Adipocyte (in vitro differentiated cells): ENCODE data around the gene ATF6B.
"Not testable (repeated sequence)": the region's sequence is repeated elsewhere in the genome, so short reads cannot be mapped to it uniquely, and the experiment has no call there.

Experiments used
- DNase-seq: peaks from one replicate; pipeline ENCODE4 v3.0.0-alpha.2; 2015; ENCODE audit warnings: low read depth
- H3K27me3 ChIP-seq: replicated peaks from 2 replicates; pipeline ENCODE4 v1.7.0; 2013; ENCODE audit warnings: mild to moderate bottlenecking, low read length, moderate library complexity; ENCODE audit not compliant: control insufficient read depth, insufficient read depth
- H3K36me3 ChIP-seq: 2 replicates; pipeline ENCODE4 v1.7.0; 2013; ENCODE audit warnings: low read length, mild to moderate bottlenecking, moderate library complexity; ENCODE audit not compliant: control insufficient read depth, insufficient read depth, severe bottlenecking
- H3K4me1 ChIP-seq: 2 replicates; pipeline ENCODE4 v1.7.0; 2013; ENCODE audit warnings: mild to moderate bottlenecking, low read length, moderate library complexity; ENCODE audit not compliant: control insufficient read depth, insufficient read depth
- H3K4me3 ChIP-seq: 2 replicates; pipeline ENCODE4 v1.7.0; 2013; ENCODE audit warnings: mild to moderate bottlenecking, low read length, moderate library complexity
- H3K9ac ChIP-seq: 2 replicates; pipeline ENCODE4 v1.7.0; 2013; ENCODE audit warnings: mild to moderate bottlenecking, low read length, moderate library complexity
- H3K9me3 ChIP-seq: 2 replicates; pipeline ENCODE4 v1.7.0; 2013; ENCODE audit warnings: mild to moderate bottlenecking, low read length, moderate library complexity; ENCODE audit not compliant: control insufficient read depth

ATF6B gene

GRCh38 chr6:32111424-32112066 lies 16.5 kb downstream of the ATF6B start:
- Histone ChIP-seq H3K9me3 (no peaks in the 10 kb centered on the region), H3K9ac (peak overlapping the region; percentile 8), H3K36me3 (peaks cover 11% of the 10 kb centered on the region), H3K4me1 (peaks cover 73% of the 10 kb centered on the region), H3K4me3 (no peak overlapping the region), H3K27me3 (no peaks in the 10 kb centered on the region)
- DNase-seq: no peak

- Histone ChIP-seq H3K9ac (peak overlapping the region; percentile 16), H3K9me3 (no peaks in the 10 kb centered on the region), H3K27me3 (no peaks in the 10 kb centered on the region), H3K36me3 (peaks cover 3% of the 10 kb centered on the region), H3K4me1 (peaks cover 78% of the 10 kb centered on the region), H3K4me3 (no peak overlapping the region)
- no peak for DNase-seq
Observed at GRCh38 chr6:32110632-32111031, 17.4 kb downstream of the ATF6B start.

- no peak for DNase-seq
- Histone ChIP-seq H3K4me1 (peaks cover 76% of the 10 kb centered on the region), H3K36me3 (no peaks in the 10 kb centered on the region)
Observed at GRCh38 chr6:32109765-32110160, 18.3 kb downstream of the ATF6B start.

GRCh38 chr6:32109114-32109764 lies 18.8 kb downstream of the ATF6B start, which contains the start of gene TNXB:
Gene TNXB, minus strand, starts transcription at chr6:32109338. Its CDS starts 11,140 bp downstream, at chr6:32098198.
- no peak for DNase-seq
- H3K36me3 ChIP-seq: no peaks in the 10 kb centered on the region
- H3K9ac ChIP-seq: peak within 1 kb of the TSS; percentile 84
- H3K4me3 ChIP-seq: peak within 1 kb of the TSS; percentile 77
- H3K4me1 ChIP-seq: peaks cover 72% of the 10 kb centered on the region
- no peaks in the 10 kb centered on the region for H3K9me3 ChIP-seq
- no peaks in the 10 kb centered on the region for H3K27me3 ChIP-seq

More at GRCh38 chr6:32109765-32110160, 18.3 kb downstream of the ATF6B start:
- no peak overlapping the region for H3K9ac ChIP-seq
- H3K27me3 ChIP-seq: no peaks in the 10 kb centered on the region
- H3K9me3 ChIP-seq: no peaks in the 10 kb centered on the region
- H3K4me3 ChIP-seq: no peak overlapping the region

GRCh38 chr6:32108727-32109113 lies 19.3 kb downstream of the ATF6B start:
- H3K36me3 ChIP-seq: no peaks in the 10 kb centered on the region
- H3K4me1 ChIP-seq: peaks cover 67% of the 10 kb centered on the region
- no peak for DNase-seq
- no peaks in the 10 kb centered on the region for H3K9me3 ChIP-seq
- H3K9ac ChIP-seq: peak overlapping the region; percentile 84
- H3K4me3 ChIP-seq: peak overlapping the region; percentile 77
- no peaks in the 10 kb centered on the region for H3K27me3 ChIP-seq

GRCh38 chr6:32108094-32108627 lies 19.9 kb downstream of the ATF6B start:
- Histone ChIP-seq H3K27me3 (no peaks in the 10 kb centered on the region), H3K9me3 (no peaks in the 10 kb centered on the region), H3K4me1 (peaks cover 61% of the 10 kb centered on the region), H3K4me3 (peak overlapping the region; percentile 77), H3K9ac (peak overlapping the region; percentile 84), H3K36me3 (no peaks in the 10 kb centered on the region)
- peak; percentile 69 for DNase-seq

GRCh38 chr6:32107406-32107805 lies 20.6 kb downstream of the ATF6B start:
- Histone ChIP-seq H3K9ac (peak overlapping the region; percentile 53), H3K36me3 (no peaks in the 10 kb centered on the region), H3K4me3 (peak overlapping the region; percentile 63), H3K4me1 (peaks cover 54% of the 10 kb centered on the region), H3K27me3 (no peaks in the 10 kb centered on the region), H3K9me3 (no peaks in the 10 kb centered on the region)
- no peak for DNase-seq

GRCh38 chr6:32105433-32105832 lies 22.6 kb downstream of the ATF6B start:
- Histone ChIP-seq H3K27me3 (no peaks in the 10 kb centered on the region), H3K9ac (no peak overlapping the region), H3K9me3 (no peaks in the 10 kb centered on the region), H3K36me3 (no peaks in the 10 kb centered on the region), H3K4me3 (no peak overlapping the region), H3K4me1 (peaks cover 35% of the 10 kb centered on the region)
- peak; percentile 36 for DNase-seq

GRCh38 chr6:32102255-32102654 lies 25.8 kb downstream of the ATF6B start:
- Histone ChIP-seq H3K9ac (no peak overlapping the region), H3K27me3 (no peaks in the 10 kb centered on the region), H3K9me3 (no peaks in the 10 kb centered on the region), H3K36me3 (no peaks in the 10 kb centered on the region), H3K4me1 (peaks cover 12% of the 10 kb centered on the region), H3K4me3 (no peak overlapping the region)
- no peak for DNase-seq

- H3K27me3 ChIP-seq, H3K9me3 ChIP-seq, H3K9ac ChIP-seq, DNase-seq, H3K4me3 ChIP-seq, H3K4me1 ChIP-seq, H3K36me3 ChIP-seq: not testable (repeated sequence)
Observed at GRCh38 chr6:32100251-32100650, 27.8 kb downstream of the ATF6B start.

- no peaks in the 10 kb centered on the region for H3K9me3 ChIP-seq
- no peak overlapping the region for H3K4me3 ChIP-seq
- no peak for DNase-seq
- H3K4me1 ChIP-seq: peaks cover 17% of the 10 kb centered on the region
- no peaks in the 10 kb centered on the region for H3K27me3 ChIP-seq
- no peak overlapping the region for H3K9ac ChIP-seq
- no peaks in the 10 kb centered on the region for H3K36me3 ChIP-seq
Observed at GRCh38 chr6:32097364-32097763, 30.7 kb downstream of the ATF6B start.
